Loucy (cell line): ENCODE results near the gene CHIC1.
"Not testable (repeated sequence)": the region's sequence is repeated elsewhere in the genome, so short reads cannot be mapped to it uniquely, and the experiment has no call there.

Experiments
- H2AFZ ChIP-seq: fragments of 200-600 bp; sonication (generic); 2 replicates; pipeline ENCODE4 v1.6.0; 2016; ENCODE audit warnings: antibody characterized with exemption, mild to moderate bottlenecking, low read length, moderate library complexity
- H3F3A ChIP-seq: fragments of 200-600 bp; 2 replicates; pipeline ENCODE4 v1.6.0; 2016; ENCODE audit warnings: antibody characterized with exemption, low read depth, mild to moderate bottlenecking
- H3K27me3 ChIP-seq: fragments of 200-600 bp; sonication (generic); 2 replicates; pipeline ENCODE4 v1.6.1; 2014; ENCODE audit warnings: low read length, mild to moderate bottlenecking; ENCODE audit not compliant: insufficient read depth, poor library complexity, severe bottlenecking
- H3K36me3 ChIP-seq: fragments of 200-600 bp; sonication (generic); 2 replicates; pipeline ENCODE4 v1.6.1; 2016; ENCODE audit warnings: low read length; ENCODE audit not compliant: insufficient read depth
- H3K4me1 ChIP-seq: fragments of 200-600 bp; sonication (generic); 2 replicates; pipeline ENCODE4 v1.5.1; 2014; ENCODE audit warnings: low read length, mild to moderate bottlenecking; ENCODE audit not compliant: insufficient read depth, poor library complexity, severe bottlenecking
- H3K4me2 ChIP-seq: fragments of 200-600 bp; sonication (generic); 2 replicates; pipeline ENCODE4 v1.6.0; 2014; ENCODE audit warnings: antibody characterized with exemption, low read length, low read depth, mild to moderate bottlenecking; ENCODE audit not compliant: poor library complexity, severe bottlenecking
- H3K4me3 ChIP-seq: fragments of 200-600 bp; sonication (generic); 2 replicates; pipeline ENCODE4 v1.5.1; 2014; ENCODE audit warnings: low read length, mild to moderate bottlenecking, mixed read lengths; ENCODE audit not compliant: poor library complexity, severe bottlenecking
- H3K79me2 ChIP-seq: fragments of 200-600 bp; sonication (generic); 2 replicates; pipeline ENCODE4 v1.6.1; 2014; ENCODE audit warnings: low read length; ENCODE audit not compliant: insufficient read depth
- H3K9ac ChIP-seq: fragments of 200-600 bp; sonication (generic); 2 replicates; pipeline ENCODE4 v1.6.0; 2014; ENCODE audit warnings: mild to moderate bottlenecking, low read depth, low read length, moderate library complexity; ENCODE audit not compliant: poor library complexity, severe bottlenecking
- H3K9me2 ChIP-seq: fragments of 200-600 bp; sonication (generic); replicated peaks from 2 replicates; pipeline ENCODE4 v1.6.1; 2016; ENCODE audit warnings: low read depth, low read length, mixed read lengths
- H3K9me3 ChIP-seq: fragments of 200-600 bp; sonication (generic); 2 replicates; pipeline ENCODE4 v1.6.1; 2014; ENCODE audit warnings: mild to moderate bottlenecking, antibody characterized with exemption, low read length, low read depth; ENCODE audit not compliant: insufficient read depth
- H4K20me1 ChIP-seq: fragments of 200-600 bp; sonication (generic); 2 replicates; pipeline ENCODE4 v1.6.0; 2014; ENCODE audit warnings: antibody characterized with exemption, low read length, mild to moderate bottlenecking; ENCODE audit not compliant: insufficient read depth, poor library complexity, severe bottlenecking
- EZH2phosphoT487 ChIP-seq: fragments of 200-600 bp; IDR thresholded peaks from 2 replicates; pipeline ENCODE4 v1.6.1; 2018; ENCODE audit warnings: antibody characterized with exemption, mild to moderate bottlenecking, moderate library complexity, borderline replicate concordance
- TF ChIP-seq, protein P1 (sequence below): fragments of 200-600 bp; sonication (generic); conservative IDR thresholded peaks from 2 replicates; pipeline ENCODE4 v1.5.1; 2014; ENCODE audit warnings: mild to moderate bottlenecking, antibody characterized with exemption, low read length

Gene CHIC1

GRCh38 chrX:73525928-73526690, 36.9 kb upstream of the CHIC1 start:
- TF ChIP-seq EZH2phosphoT487: no peak
- TF ChIP-seq, protein P1, sequence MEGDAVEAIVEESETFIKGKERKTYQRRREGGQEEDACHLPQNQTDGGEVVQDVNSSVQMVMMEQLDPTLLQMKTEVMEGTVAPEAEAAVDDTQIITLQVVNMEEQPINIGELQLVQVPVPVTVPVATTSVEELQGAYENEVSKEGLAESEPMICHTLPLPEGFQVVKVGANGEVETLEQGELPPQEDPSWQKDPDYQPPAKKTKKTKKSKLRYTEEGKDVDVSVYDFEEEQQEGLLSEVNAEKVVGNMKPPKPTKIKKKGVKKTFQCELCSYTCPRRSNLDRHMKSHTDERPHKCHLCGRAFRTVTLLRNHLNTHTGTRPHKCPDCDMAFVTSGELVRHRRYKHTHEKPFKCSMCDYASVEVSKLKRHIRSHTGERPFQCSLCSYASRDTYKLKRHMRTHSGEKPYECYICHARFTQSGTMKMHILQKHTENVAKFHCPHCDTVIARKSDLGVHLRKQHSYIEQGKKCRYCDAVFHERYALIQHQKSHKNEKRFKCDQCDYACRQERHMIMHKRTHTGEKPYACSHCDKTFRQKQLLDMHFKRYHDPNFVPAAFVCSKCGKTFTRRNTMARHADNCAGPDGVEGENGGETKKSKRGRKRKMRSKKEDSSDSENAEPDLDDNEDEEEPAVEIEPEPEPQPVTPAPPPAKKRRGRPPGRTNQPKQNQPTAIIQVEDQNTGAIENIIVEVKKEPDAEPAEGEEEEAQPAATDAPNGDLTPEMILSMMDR: no peak
- Histone ChIP-seq H3K36me3 (no peaks in the 10 kb centered on the region), H3K9ac (no peak overlapping the region), H3K4me2 (no peak overlapping the region), H3K4me3 (no peak overlapping the region), H3K9me2 (no peaks in the 10 kb centered on the region), H2AFZ (no peak overlapping the region), H3K27me3 (no peaks in the 10 kb centered on the region), H3K4me1 (no peaks in the 10 kb centered on the region), H3F3A (no peaks in the 10 kb centered on the region), H3K9me3 (no peaks in the 10 kb centered on the region), H4K20me1 (no peaks in the 10 kb centered on the region), H3K79me2 (no peaks in the 10 kb centered on the region)

- H3K4me3 ChIP-seq, H3K4me1 ChIP-seq, H3K9ac ChIP-seq, H3K4me2 ChIP-seq, H3K27me3 ChIP-seq, H3K36me3 ChIP-seq, H2AFZ ChIP-seq, H3K79me2 ChIP-seq, H3K9me2 ChIP-seq, H3F3A ChIP-seq, H4K20me1 ChIP-seq, H3K9me3 ChIP-seq: not testable (repeated sequence)
These were observed 31.3 kb upstream of the CHIC1 start for GRCh38 chrX:73531655-73532054.

GRCh38 chrX:73556159-73556558, 6.8 kb upstream of the CHIC1 start:
- H3K27me3 ChIP-seq: no peaks in the 10 kb centered on the region

More at GRCh38 chrX:73556159-73556558, 6.8 kb upstream of the CHIC1 start:
- no peak overlapping the region for H3K9ac ChIP-seq
- H3K36me3 ChIP-seq: no peaks in the 10 kb centered on the region
- no peaks in the 10 kb centered on the region for H3K4me1 ChIP-seq
- H3K4me2 ChIP-seq: no peak overlapping the region
- H3K9me2 ChIP-seq: no peaks in the 10 kb centered on the region
- H3K79me2 ChIP-seq: no peaks in the 10 kb centered on the region
- no peaks in the 10 kb centered on the region for H4K20me1 ChIP-seq
- H2AFZ ChIP-seq: no peak overlapping the region
- H3K9me3 ChIP-seq: no peaks in the 10 kb centered on the region
- TF ChIP-seq, protein P1: no peak
- TF ChIP-seq EZH2phosphoT487: no peak
- no peaks in the 10 kb centered on the region for H3F3A ChIP-seq
- no peak overlapping the region for H3K4me3 ChIP-seq
